NCI-H1105 (cell line): ENCODE measurements around the gene LIN9.
"Not testable (repeated sequence)": the region's sequence is repeated elsewhere in the genome, so short reads cannot be mapped to it uniquely, and the experiment has no call there.

Experiments used
- DNase-seq: peaks from one replicate; lab custom pipeline; 2025; lab: John Stamatoyannopoulos, UW

Gene LIN9

DNA sequence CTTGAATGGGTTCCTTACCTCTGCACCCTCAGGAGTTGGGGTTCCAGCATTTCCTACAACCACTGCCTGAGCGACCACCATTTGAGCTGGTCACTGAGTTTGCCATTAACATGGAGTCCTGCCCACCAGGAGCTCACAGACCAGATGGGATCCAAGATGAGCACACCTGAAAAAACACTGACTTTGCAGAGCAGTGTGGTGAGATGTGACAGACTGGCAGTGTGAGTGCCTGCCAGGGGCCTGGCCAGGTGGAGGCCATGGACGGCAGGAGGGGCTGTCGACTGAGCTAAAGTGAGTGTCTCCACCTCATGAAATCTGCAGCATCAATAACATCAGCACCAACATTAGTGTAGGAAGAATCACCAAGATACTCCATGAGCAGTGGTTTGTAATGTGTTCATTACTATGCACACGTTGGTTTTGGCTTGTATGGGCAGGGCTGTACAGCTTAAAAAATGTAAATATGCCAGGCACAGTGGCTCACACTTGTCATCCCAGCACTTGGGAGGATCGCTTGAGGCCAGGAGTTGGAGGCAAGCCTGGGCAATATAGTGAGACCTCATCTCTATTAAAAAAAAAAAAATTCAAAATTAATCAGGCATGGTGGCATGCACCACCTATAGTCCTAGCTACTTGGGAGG is 97.7 kb downstream of the LIN9 start:
- DNase-seq = no peak

DNA sequence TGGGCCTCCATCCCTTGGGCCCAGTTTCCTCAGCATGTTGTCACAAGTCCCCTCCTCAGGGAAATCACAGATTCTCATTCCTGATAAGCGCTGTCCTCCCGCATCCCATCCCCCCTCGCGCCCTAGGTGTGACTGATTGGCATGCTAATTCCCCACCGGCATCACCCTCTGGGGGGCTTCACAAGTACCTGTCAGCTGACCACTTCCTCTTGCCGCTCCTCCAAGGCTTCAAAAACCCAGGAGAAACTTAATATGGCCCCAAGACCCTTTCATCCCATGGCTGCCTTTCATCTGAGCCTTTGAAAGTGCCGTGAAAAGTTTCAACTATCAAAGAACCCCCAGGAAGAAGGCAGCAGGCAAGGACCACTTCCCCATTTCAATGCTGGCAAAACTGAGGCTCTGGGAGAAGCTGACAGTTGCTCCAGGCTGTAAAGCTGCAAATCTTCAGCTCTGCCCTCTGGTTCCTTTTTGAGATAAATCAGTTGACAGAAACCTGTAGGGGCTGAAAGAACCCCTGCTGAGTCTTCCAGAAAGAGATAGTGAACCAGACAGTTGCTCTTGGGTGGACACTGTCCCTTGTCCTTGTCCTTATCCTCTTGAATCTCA is 98.3 kb downstream of the LIN9 start:
- DNase-seq = no peak

DNA sequence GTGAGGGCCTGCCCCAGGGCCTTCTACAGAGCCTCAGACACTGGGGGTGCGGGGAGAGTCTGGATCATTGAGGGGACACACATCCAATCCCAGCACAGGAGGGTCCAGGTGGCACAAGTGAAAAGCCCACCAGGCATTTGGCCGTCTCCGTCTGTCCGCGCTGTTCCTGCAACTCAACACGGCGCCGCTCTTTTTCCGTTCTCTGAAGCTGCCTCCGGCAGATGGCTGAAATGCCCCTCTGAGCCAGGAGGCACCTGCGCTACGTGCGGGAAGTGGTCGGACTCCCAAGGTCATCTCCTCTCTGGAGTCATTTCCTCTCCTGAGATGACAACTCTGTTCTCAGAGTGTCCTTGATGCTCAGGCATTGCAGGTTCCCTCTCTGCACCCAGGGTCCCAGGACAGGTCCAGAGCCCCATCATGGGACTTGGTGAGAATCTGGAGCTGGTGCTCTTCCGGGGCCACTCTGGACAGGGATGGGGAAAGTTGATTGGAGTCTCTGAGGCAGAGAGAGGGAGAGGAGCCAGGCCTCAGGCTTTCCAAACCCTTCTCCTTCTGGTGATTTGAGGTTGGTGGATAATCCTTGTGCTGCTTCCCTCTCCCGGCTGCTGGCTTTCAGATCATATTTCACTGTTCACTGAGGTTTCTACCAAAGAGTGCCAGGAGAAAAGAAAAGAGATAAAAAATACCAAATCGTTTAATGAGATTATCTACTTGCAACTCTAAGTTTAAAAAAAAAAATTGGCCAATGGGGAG is 99.5 kb downstream of the LIN9 start:
- no peak for DNase-seq

DNA sequence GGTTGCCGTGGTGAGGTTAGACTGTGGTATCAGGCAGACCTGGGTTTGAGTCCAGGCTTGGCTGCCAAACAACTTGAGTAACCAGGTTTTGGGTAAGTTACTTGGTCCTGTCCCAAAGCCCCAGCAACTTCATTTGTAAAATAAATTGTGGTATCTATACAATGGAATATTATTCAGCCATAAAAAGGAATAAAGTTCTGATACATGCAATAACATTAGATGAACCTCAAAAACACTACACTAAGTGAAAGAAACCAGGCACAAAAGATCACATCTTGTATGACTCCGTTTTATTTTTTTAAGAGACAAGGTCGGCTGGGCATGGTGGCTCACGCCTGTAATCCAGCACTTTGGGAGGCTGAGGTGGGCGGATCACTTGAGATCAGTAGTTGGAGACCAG is 101.9 kb downstream of the LIN9 start:
- no peak for DNase-seq

DNA sequence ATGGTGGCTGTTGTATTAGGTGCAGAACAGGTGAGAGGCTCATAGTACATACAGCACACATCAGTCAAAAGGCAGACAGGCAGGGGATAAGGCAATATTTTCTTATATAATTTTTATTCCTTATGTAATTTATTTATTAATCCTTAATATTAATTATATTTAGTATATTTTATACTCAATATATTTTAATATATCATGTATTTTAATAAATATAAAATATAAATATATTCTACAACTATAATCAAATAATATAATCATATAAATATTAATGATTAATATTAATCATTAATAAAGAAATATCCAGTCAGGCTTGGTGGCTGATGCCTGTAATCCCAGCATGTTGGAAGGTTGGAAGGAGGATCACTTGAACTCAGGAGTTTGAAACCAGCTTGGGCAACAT is 104.8 kb downstream of the LIN9 start:
- DNase-seq = no peak

DNA sequence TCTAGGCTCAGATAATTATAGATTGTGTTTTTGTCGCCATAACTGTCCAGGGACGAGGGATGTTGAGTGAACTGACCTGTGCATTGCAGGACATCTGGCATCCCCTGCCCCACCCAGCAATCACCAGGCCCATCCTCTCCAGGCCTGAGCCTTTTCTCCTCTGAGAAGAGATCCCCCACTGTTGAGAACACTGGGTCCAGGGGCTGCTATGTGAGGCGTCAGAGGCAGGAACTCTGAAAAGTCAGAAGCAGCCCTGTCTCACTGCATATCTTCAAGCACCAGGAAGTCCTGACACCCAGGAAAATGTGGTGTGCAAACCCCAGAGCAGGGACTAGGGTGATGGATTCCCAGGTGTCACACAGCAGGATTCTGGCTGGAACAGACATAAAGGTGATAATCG is 105.3 kb downstream of the LIN9 start:
- no peak for DNase-seq

DNA sequence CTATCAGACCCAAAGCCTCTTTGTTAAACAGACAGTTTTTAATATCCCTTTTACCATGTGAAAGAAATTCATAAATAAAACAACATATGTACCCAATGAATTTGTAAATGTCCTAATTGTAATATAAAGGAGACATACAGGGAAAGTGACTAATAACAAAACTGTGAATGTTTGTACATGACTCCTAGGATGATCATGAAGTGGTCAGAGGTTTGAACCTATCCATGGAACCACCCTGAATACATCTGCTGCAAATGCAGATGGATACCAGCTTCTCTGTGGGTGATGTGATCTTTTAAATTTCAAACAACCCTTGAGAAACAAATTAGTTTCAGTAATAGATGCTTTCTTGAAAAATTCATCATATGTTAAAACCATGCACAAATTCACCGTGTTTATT is 105.7 kb downstream of the LIN9 start:
- DNase-seq = no peak

DNA sequence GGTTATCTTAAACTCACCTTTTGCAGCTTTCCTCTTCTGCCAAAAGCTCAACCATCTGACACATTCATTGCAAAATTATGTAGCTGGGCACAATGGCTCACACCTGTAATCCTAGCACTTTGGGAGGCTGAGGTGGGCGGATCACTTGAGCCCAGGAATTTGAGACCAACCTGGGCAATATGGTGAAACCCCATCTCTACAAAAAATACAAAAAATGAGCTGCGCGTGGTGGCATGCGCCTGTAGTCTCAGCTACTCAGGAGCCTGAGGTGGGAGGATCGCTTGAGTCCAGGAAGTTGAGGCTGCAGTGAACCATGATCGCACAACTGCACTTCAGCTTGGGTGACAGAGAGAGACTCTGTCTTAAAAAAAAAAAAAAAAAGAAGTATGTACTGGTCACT is 106.3 kb downstream of the LIN9 start:
- not testable (repeated sequence) for DNase-seq

DNA sequence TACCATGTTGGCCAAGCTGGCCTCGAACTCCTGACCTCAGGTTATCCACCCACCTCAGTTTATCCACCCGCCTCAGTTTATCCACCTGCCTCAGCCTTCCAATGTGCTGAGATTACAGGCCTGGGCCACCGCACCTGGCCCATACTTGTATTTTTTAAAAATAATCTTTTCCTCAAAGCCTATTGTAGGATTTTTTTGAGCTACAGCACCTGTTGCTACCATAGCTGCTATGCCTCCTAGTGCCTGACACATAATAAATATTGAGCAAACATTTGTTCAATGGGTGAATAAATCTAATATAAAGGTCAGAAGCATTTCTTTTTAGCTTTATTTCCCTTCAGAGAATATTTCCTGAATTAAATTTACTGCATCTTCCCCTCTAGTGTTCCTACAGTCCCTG is 106.7 kb downstream of the LIN9 start:
- DNase-seq = no peak

DNA sequence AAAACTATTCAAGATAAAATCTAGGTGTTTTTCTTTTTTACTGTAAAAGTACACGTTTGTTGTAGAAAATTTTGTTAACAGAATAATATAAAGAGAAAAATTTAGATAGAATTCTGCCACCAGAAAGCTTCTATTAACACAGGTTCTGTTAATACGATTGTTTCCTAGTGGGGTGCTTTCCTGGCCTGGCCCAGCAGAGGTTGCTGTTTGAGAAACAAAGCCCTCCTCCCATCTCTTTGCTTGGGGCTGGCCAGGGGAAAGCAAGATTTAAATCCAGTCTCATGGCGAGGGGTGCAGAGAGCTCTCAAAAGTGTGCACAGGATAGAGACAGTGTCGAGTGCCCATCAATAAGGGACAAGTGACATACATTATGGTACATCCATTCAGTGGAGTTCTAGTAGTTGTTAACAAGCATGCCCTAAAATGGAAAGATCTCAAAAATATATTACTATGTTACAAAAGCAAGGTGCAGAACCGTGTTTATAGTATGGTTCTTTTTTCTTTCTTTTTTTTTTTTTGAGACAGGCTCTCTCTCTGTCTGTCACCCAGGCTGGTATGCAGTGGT is 107.9 kb downstream of the LIN9 start:
- no peak for DNase-seq

DNA sequence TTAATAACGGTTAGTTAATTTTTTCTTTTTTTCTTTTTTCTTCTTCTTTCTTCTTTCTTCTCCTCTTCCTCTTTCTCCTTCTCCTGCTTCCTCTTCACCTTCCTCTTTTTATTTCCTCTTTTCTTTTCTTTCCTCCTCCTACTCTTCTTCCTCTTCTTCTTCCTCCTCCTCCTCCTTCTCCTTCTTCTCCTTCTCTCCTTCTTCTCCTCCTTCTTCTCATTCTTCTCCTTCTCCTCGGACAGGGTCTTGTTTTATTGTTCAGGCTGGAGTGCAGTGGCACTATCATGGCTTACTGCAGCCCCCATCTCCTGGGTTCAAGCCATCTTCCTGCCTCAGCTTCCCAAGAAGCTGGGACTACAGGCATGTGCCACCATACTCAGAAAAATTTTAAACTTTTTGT is 109.0 kb downstream of the LIN9 start:
- no peak for DNase-seq

DNA sequence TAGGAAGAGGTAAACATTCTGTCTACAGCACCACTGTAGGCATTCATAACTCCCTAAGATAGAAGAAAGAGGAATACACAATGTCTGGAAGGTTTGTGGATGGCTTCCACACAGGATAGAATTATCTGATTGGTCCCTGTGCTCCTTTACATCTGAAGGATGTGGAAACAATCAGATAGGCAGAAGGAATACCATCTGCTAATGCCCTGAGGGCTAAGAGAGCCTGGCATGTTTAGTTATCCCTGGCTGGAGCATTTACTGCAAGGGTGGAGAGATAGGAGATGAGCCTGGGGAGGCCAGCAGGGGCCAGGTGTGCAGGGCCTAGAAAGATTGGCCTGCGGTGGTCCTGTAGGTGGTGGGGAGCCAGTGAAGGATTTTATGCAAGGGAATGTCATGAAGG is 113.8 kb downstream of the LIN9 start:
- DNase-seq = no peak

DNA sequence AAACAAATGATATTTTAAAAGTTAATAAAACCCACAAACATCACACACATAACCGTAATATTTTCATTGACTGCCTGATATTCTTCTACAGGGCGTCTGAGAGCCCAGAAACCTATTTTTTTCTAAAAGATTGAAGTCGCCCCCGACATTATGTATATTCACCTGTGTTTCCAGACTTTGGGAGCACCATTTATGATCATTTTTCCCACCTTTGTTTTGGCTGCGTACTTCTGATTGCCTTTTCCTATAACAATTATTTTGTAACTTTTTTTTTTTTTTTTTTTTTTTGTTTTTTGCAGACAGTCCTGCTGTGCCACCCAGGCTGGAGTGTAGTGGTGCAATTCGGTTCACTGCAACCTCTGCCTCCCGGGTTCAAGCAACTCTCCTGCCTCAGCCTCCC is 121.6 kb downstream of the LIN9 start:
- DNase-seq = no peak

DNA sequence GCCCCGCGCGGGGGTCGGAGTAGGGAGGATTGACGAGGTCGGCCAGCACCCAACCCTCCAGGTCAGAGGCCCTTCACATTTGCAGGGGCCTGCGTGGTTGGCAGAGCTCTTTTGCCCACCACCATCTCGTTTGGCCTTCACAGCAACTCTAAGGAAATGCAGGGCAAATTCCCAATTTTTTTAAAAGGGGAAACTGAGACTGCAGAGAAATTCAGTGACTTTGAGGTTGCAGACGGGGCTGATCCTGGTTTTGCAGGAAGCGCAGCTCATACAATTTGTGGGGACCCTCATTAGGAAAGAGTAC is 122.0 kb downstream of the LIN9 start:
- DNase-seq = no peak

DNA sequence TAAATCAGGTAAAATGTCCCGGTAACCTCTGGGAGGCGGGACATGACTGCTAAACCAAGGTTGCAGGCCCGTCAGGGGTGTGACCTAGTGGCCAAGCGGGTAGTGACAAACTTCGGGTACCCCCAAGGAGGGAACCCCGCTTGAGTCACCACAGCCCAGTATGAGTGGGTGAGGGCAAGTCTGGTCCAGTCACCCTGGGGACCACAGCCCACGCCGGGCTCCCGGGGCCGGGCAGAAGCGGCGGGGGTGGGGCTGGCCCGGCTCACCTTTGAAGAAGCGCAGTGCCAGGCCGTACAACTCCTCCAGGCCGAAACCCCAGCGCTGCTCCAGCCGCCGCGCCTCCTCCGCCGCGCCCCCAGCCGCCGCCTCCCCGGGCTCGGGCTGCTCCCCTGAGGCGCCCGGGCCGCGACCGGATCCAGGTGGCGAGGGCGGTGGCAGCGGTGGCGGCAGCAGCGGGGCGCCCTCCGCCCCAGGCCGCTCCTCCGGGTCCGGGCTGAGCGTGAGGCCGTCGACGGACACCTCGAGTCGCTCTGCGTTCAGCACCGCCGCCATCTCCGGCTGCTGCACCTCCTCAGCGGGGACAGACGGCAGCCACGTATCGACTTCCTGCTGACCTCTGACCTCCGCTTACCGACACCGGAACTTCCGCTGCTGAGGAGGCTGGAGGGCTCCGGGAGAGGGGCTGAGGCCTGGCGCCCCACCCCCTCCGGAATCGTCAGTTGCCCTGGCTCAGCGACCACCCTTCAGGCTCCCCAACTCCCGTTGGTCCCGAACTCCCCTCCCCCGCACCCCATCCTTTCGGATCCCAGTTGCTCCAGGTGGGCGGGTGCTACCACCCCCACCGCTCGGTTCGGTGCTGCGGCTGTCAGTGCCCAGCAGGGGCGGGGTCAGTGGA is 122.6 kb downstream of the LIN9 start, which contains the start of gene ACBD3:
Gene ACBD3, minus strand, starts transcription at position 618 of the 895 bp plus-strand sequence. Its CDS starts 66 bp downstream, at position 552.
- DNase-seq = peak; percentile 44

DNA sequence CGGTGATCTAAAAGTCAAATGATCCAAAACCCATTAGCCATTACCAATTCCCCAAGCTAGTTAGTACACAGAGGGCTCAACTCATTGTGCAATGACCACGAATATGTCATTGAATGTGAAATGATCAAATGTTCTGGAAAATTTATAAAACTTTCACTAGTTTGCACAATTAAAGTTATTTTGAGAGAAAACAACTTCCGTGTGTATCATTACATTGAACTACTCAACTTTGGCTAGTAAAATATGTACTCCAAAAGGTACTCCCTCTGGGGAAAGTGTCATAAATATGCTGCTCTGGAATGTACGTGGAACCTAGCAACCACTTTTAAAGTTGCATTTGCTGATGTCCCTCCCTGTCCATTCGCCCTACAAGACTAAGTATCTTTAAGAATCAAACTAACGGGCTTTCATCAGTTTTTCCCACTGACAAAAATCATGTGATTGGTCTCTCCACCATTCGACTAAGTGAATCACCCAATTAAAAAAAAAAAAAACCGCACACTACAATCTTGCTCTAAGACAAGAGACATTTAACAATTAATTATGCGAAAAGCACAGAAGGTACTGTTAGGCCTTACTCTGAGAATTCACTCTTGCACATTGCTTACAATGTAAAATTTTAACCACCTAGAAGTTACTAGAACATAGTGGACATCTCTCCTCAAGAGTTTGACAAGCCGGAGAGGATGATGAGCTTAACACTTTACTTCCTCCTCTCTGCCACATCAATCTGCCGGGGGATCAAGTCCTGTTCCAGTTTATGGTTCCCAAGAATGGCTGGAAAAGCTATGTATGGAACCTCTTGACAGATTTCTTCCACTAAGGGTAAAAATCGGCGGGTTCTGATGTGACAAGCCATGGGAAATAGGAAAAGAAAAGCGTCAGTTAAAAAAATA is 123.6 kb downstream of the LIN9 start:
- DNase-seq = no peak

DNA sequence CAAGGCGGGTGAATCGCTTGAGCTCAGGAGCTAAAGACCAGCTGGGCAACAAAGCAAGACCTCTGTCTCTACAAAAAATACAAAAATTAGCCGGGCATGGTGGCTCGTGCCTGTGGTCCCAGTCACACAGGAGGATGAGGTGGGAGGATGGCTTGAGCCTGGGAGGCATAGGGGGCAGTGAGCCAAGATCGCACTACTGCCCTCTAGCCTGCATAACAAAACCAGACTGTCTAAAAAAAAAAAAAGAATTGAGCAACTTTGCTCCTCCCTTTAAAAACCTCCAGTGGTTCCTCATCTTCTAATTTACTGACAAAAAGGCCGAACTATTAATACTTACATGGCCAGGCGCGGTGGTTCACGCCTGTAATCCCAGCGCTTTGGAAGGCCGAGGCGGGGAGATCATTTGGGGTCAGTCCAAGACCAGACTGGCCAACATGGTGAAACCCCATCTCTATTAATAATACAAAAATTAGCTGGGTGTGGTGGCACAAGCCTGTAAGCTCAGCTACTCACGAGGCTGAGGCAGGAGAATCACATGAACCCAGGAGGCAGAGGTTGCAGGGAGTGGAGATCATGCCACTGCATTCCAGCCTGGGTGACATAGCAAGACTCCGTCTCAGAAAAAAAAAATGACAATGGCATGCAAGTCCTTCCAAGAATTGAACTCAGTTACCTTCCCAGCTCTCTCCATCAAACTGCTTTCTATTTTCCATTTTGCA is 126.8 kb downstream of the LIN9 start:
- DNase-seq = no peak
